ENCODE results near the gene UBQLN3.

Gene UBQLN3

DNA sequence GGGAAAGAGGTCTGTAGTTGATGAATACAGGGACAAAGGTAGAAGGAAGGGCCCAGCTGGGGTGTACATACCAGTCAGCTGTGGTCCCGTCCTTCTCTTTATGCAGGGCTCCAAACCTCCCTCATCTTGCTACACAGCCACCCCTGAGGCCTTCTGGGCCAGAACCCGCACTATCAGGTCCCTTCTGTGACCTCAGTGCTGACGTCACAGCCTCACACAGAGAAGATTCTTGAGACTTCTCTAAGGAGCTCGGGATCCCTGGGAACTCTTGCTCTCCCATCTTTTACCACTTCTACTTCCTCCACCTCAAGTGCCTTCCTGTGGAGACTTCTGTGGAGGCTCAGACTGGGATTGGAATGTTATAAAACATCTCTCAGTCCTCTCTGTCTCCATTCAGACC, at the start of gene UBQLN3:
Gene UBQLN3 (minus strand): TSS at position 155 of the 400 bp plus-strand sequence. CDS start 399 bp downstream, outside the sequence.
- DNase-seq (ENCODE audit: low read depth in 2 of 2) = no peak

DNA sequence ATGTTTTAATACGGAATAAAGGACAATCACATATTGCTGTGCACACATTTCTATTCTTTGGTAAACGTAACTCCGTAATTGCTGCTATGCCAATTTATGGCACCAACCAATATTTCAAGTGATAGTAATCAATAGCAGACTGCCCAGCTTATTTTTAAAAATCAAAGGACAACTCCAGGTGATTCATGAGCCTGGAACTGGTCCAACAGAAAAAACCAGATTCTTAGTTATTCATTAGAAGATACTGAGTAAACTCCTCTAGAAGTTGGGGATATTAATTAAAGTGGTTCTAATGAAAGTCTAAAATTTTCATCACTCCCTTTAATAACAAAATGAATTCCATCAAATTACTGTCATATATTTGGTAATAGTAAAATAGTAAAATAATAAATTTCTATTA, 48.0 kb upstream of the UBQLN3 start:
- no peak for DNase-seq (ENCODE audit: low read depth in 2 of 2)

DNA sequence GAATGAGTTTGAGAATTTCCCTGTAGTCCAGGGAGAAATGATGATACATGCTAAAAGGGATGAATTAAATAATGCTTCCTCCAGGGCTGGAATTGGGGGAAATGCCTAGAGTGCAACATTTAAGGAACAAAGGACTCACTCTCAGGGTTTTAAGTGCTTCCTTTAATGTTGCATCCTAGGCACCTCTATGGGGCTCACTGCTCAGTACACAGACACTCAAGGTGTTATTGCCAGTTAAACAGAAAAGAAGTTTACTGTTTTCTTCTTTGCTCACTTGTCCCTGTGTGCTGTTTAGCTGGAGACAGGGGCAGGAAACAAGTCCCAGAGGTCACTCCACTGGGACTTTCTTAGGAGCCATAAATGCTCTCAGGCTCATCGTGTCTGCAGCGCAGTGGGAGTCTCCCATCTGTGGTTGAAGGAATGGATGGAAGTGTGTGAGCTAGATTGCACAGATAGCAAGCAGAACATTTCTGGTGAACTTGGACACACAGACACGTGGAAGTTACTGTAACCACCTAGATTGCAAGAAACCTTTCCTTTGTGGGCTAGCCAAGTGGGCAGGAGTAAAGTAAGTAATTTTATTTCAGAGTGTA, 46.9 kb upstream of the UBQLN3 start:
- no peak for DNase-seq (ENCODE audit: low read depth in 2 of 2)

DNA sequence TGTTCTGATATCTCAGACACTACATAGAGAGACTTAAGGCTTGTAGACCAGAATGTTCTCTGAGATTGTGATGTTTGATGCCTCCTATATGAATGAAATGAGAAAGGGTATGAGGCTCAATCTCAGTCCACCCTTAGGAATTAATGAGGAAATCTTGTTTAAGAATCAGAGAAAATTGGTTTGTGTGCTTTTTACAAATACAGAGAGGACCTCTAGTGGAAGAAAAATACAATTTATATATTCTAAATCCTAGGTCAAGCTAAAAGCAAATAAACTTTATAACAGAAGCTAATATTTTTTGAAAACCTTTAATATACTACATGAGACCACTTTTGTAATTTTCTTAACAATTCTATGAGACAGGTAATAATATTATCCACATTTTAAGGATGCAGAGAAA, 43.6 kb upstream of the UBQLN3 start:
- no peak for DNase-seq (ENCODE audit: low read depth in 2 of 2)

DNA sequence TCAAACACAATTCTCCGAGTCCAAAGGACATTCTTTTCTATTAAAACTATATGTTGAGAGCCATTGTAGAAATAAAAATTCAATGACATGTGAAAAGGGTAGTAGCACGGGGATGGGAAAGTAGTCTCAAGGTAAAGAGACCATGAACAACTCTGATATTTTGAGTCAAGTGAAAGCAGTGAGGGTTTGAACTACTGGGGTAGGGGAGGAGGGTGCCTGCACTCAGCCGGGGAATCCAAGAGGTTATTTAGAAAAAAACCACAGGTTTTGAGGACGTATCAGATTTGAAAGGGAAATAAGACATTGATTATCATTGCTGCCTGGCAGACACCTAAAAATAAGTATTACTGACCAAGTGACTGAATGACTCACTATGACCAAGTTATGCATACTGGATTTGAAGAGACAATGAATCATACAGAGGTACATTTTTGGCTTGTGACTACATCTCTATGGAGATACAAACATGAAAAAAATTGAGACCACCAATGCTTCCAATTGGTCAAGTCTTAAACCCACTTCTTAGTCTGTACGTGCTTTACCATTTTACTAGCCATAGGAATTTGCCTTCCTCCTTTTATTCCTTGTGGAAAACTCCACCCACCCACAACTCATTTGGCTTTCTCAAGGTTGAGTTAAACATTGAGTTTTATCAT, 40.8 kb upstream of the UBQLN3 start:
- no peak for DNase-seq (ENCODE audit: low read depth in 2 of 2)

DNA sequence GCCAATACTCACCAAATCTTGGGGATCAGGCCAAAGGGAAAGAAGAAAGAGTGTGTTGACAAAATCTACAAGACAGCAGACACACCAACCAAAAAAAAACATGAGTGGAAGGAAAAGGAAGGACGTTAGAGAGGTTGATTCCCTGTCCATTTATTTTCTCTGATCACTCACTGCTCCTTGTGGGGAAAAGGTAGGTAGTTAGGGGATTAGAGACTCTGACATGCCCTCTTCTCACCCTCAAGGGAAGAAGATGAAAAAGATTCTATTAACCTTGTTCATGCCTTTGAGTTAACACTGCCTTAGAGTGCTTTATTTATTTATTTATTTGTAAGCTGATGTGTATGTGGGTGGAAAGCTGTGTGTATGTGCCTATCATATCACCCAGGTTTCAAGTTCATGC, 38.7 kb upstream of the UBQLN3 start, which contains the start of gene OR52H1:
Gene OR52H1 (minus strand): TSS at position 101 of the 400 bp plus-strand sequence. CDS start 3,035 bp downstream, outside the sequence.
- no peak for DNase-seq (ENCODE audit: low read depth in 2 of 2)

DNA sequence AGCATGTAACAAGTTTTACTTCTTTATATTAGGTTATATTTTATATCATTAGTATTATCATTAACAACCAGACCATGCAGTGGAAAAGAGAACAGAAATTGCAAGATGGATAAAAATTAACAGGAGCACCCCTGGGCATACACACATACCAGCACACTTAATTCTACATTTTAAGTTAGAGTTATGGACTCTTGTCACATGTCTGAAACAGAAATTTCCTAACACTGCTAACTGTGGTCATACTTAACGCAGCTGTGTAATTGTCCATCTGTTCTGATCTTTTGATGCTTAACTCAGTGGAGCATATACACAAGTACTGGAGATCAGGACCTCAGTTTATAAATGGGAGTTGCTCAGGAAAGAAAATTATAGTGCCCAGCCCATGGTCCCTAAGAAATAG, 38.2 kb upstream of the UBQLN3 start:
- DNase-seq (ENCODE audit: low read depth in 2 of 2) = no peak

DNA sequence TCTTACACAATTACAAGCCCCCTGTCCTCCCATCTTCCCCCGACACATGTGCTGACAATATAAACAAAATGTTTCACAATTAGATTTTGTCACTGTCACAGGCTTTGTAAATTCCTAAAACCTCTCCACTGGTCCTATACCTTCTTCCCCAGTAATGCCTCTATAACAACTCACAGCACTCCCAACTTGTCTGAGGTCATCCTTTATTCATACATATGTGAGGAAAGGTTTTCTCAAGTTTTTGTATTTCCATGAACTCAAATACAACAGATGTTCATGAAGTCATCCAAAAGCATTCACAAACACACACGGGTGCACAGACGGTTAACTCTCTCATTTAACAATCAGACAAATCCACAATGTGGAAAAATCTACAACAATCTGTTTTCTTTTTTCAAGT, 36.7 kb upstream of the UBQLN3 start:
- no peak for DNase-seq (ENCODE audit: low read depth in 2 of 2)

DNA sequence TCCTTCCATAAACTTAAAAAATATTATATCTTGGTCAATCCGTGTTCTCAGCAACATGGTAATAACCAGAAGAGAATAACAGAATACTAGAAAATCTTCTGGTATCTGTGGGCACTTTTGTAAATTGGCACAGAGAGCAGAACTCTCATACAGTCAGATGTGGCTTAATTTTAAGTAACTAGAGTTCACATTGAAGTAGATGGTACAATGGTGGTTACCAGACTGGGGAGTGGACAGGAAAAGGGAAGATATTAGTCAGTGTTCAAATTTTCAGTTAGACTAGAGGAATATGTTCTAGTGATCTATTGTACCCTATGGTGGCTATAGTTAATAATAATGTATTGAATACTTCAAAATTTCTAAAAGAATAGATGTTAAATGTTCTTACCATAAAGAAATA, 31.7 kb upstream of the UBQLN3 start:
- no peak for DNase-seq (ENCODE audit: low read depth in 2 of 2)

DNA sequence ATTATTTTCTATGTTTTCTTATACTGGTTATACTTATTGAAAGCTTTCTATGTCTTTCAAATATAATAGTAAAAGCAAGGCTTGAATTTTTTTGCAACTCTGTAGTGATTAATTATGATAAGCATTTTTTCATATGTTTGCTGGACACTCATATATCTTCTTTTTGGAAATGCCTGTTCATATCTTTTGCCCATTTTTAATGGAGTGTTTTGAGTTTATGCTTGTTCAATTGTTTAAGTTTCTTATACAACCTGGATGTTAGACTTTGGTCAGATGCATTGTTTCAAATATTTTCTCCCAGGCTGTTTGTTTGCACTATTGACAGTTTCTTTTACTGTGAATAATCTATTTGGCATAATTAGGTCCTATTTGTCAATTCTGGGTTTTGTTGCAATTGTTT, 26.7 kb upstream of the UBQLN3 start:
- no peak for DNase-seq (ENCODE audit: low read depth in 2 of 2)

DNA sequence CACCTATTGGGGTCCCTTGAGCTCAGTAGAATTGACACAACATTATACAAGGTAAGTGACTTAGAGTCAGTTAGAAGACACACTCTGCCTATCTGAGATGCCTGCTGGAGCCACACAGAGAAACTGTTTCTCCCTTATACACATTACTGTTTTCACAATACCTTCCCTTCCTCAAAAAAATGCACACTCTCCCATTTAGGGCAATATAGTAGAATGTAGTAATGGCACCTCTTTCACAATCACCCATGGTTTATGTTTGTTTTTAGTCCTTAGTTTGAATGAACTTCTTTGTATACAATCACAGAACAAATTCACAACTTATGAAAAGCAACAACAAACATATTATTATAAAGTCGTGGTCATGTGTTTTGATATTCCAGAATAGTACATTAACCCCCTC, 24.3 kb upstream of the UBQLN3 start:
- no peak for DNase-seq (ENCODE audit: low read depth in 2 of 2)

DNA sequence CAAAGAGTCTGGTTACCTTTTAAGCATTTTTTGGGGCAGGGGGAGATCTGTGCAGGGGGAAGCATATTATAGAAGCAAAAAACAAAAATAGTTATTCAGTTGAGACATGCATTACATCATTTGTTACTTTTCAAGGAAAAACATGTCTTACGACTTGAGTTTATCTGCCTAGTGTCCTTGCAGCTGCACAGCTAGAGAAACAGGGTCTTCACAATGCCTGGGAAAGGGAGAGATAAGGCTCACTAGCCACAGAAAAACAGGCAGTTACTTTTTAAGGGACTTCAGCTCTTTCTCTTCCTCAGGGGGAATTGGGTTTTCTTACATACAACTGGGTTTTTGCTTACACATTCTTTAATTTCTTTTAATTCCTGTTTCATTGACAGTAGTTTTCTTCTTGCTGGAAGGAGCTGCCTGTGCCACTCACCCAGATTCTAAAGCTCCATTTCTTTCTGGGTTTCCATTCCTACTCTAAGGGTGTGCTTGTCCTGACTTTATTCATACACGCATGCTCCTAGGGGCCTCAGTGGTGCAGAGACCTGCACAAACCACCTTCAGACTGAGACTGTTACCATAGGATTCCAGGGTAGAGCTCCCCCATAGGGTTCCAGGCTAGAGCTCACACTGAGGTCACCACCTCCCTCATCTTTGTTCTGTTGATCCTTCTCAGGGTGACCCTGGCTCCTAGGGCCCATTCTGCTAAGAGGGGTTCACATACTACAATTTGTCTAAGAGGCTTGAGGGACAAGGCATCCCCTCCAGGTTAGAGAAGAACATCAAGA, 21.5 kb upstream of the UBQLN3 start:
- no peak for DNase-seq (ENCODE audit: low read depth in 2 of 2)

DNA sequence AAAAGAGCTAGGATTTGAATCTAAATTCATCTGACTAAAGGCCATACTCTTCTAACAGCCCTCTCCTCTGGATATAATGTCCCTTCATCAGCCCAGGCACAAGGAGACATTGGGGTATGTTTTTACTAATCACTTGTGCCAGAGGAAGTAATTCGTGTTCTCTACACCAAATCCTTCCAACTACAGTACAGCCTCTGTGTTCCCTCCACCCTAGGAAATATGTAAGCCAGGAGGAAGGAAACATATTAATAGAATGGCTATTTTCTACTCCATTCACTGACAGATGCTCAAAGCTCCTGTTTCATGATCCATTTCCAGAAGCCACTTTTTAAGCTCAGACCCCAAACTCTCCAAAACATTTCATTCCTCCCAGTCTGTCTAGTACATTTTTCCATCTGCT, 18.7 kb upstream of the UBQLN3 start:
- DNase-seq (ENCODE audit: low read depth in 2 of 2) = no peak

DNA sequence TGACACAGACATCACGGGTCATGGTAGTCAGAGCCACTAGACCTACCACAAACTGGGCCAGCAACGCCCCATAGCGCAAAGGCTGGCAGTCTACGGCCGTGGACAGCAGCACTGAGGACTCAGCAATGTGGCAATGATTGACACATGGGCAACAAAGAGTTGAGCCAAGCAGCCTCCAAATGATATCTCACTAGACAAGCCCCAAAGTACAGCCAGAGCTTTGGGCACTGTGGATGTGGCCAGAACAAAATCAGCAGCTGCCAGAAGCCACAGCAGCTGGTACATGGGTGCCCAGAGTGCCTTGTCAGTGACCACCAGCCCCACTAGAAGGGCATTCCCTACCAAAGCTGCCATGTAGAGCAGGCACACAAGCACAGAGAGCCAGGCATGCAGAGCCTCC, 18.0 kb upstream of the UBQLN3 start:
- DNase-seq (ENCODE audit: low read depth in 2 of 2) = no peak

DNA sequence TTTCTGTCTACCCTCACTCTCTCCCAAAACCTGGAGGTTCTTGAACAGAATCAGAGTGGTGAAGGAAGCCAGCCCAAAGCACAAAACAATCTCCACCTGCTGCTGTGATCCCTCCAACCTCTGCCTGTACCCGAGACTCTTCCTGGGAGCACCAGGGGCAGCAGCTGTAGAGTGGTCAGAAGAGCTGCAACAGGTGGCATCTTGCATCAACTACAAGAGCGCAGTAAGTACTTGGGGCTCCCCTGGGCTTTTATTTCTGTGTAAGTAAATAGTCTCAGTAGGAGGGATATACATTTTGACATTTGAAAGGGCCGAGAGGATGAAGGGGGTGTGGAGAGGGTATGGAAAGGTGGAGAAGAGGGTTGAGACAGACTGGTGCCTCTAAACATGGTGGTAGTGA, 15.0 kb upstream of the UBQLN3 start:
- no peak for DNase-seq (ENCODE audit: low read depth in 2 of 2)

DNA sequence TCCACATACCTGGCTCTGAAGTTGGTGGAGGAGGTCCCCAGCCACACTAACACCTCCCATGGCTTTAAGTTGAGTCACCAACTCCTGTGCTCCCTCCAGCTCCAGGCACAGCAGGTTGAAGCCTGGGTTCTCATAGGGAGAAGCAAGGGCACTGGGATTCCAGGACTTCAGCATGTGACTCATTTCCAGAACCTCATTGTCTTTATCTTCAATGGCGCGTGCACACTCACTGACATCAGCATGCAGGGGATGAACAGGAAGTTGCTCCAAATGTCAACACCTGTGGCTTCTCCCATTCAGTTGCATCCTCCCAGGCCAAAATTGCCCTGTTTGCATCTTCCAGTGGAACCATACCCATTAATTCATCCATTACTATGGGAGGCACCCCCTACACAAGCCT, 12.6 kb upstream of the UBQLN3 start:
- DNase-seq (ENCODE audit: low read depth in 2 of 2) = no peak

DNA sequence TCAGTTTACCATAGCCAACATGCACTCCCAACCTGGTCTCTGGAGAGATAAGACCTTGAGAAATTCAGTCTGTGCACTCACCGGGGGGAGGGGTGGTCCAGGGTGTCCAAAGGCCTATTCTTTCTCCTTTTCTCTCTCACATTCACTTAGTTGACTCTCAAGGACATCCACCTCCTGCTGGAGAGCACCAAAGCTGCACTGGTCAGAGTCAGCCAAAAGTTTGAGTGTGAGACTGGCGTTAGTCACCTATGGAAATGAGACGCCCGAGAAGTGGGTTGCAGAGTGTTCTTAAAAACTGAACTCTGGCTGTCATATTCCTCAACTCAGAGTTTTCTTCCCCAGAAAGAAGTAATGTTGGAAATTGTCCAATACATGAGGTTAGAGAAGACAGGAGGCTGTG, 11.8 kb upstream of the UBQLN3 start:
- no peak for DNase-seq (ENCODE audit: low read depth in 2 of 2)

DNA sequence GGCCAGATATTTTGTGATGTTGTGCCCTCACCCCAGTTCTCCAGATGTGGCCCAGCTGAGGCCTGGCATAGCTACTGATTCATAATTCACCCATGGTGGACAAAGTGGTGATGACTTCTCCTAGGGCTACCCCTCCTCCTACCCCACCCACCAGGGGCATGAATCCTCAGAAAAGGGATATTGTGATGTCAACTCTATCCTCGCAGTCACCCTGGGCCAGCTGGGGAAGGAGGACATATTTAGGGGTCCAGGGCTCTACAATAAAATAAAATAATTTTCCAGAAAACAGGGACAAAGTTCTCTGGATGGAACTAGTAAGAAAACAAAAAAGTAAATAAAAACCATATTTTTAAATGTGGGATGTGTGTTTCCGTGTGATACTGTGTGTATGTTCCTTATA, 6.8 kb upstream of the UBQLN3 start, which contains the start of gene UBQLNL:
Gene UBQLNL (minus strand): TSS at position 101 of the 400 bp plus-strand sequence. CDS start 258 bp downstream, outside the sequence.
- no peak for DNase-seq (ENCODE audit: low read depth in 2 of 2)

DNA sequence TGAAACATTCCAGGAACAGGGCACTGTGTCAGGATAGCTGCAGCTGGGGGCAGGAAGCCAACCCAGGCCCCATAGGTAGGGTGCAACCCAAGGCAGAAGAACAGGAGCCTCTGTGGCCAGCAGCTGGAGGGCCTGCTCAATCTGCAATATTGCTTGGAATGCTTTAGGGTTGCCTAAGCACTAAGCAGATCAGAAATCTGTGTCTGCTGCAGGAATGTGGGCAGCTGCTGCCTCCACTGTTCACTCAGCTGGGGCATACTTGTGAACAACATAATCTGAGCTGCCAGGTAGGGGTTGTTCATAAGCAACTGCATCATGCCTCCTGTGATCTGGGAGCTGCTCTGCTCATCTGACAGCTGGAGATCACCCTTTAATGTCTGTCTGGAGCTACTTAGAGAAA, 5.1 kb upstream of the UBQLN3 start:
- no peak for DNase-seq (ENCODE audit: low read depth in 2 of 2)

DNA sequence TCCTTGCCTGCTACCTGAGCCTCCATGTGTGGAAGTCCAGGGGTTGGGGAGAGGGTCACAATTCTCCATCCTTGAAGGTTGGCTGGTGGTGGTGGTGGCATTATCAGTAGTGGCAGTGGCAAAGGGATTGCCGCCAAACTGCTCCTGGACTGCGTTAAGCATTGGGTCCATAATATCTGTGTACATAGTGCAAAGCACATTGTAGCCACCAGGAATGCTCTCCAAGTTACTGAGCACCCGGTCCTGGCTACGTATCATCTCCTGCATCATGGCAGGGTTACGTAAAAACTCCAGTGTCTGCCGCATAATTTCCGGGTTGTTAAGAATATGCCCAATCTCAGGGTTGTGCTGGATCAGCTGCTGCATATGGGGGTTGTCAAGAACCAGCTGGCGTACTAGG, 1.2 kb downstream of the UBQLN3 start:
- DNase-seq (ENCODE audit: low read depth in 2 of 2) = no peak

DNA sequence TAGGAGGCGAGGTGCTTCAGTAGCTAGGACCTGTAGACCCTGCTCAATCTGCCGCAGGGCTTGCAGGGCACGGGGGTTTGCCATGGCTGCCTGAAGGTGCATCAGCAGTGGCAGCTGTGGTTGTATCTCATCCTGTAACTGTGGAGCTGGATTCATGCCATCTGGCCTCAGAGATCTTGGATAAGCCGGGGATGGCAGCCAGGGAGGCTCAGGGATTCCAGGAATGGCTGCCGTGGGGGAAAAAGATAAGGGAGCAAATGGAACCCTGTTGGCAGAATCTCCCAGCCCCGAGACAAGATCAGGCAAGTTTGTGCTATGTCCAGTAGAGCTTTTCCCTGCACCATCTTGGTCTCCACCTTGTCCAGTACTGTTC, 1.8 kb downstream of the UBQLN3 start:
- DNase-seq (ENCODE audit: low read depth in 2 of 2) = no peak

DNA sequence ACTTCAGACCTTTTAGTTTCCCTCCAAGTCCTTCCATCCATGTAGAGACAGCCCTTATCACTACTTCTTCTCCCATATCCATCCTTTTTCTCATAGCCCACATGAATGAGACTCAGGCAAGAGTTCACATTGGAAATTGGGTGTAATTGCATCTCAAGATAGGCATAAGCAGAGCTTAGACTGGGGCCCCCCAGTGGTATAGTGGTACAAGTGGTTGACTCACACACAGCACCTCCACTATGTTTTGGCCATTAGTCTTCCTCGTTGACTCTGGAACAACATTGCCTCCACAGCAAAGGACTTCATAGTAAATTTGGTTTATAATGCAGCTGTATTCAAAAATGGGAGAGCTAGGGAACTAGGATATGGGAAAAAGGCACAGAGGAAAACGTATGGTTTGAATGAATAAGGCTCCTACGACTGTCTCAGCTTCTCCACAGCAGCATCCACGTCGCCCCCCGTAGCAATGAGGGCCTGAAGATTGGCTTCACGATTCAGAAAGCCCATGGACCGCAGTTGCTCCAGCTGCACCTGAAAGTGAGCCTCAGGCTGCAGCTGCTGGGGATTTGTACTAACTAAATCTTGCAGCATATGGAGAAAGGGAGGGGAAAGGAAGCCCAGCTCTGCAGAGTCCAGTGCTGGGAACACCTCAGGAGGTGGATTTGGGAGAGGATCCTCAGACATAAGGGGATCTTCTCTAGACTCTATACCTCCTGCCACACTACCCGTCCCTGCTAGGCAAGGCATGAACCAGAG, 2.4 kb downstream of the UBQLN3 start:
- DNase-seq (ENCODE audit: low read depth in 2 of 2) = no peak

Data from stimulated activated CD4-positive, alpha-beta T cell treated with anti-CD3 and anti-CD28 coated beads, Interleukin-15, amount 100 ng/mL, for 48 hours (primary cell).